BJ (cell line): ENCODE data around the gene LY6G6C. TPM values are rescaled to one million over a fixed set of nuclear protein-coding genes. Genes with fewer than 3 reads are reported as not detected.

ENCODE experiments used
- CTCF ChIA-PET: fragments of 350-600 bp; formaldehyde crosslinking; extraction: SDS; loops from one replicate; lab custom pipeline; 2021; ENCODE audit warnings: antibody characterized with exemption, inconsistent platforms; lab: Yijun Ruan, JAX
- POLR2A ChIA-PET: fragments of 300-600 bp; sonication (Branson Sonifier 250); formaldehyde crosslinking; extraction: SDS; loops from one replicate; lab custom pipeline; 2021; ENCODE audit warnings: antibody characterized with exemption; lab: Charles Lee
- DNase-seq: peaks from one replicate; pipeline ENCODE4 v3.0.0-alpha.2; 2011; ENCODE audit warnings: low read depth
- H3K27me3 ChIP-seq: 2 replicates; pipeline ENCODE4 v1.6.0; 2011; ENCODE audit warnings: low read length; ENCODE audit not compliant: control insufficient read depth, insufficient read depth
- H3K36me3 ChIP-seq: 2 replicates; pipeline ENCODE4 v1.5.1; 2011; ENCODE audit warnings: low read length; ENCODE audit not compliant: control insufficient read depth, insufficient read depth
- H3K4me3 ChIP-seq: 2 replicates; pipeline ENCODE4 v1.5.1; 2011; ENCODE audit warnings: low read depth, mild to moderate bottlenecking, control low read depth, low read length
- polyA plus RNA-seq: library from polyadenylated mRNA; depleted of rRNA; stranded (reverse); fragments of >200 nt; gene quantifications from 2 replicates; pipeline ENCODE4 v1.2.3, GENCODE V29; 2011; rRNA removed
- small RNA-seq: library from RNA; depleted of rRNA; stranded (forward); fragments of <200 nt; gene quantifications from one replicate; pipeline ENCODE3, GENCODE V24; 2012; ENCODE audit warnings: low replicate concordance, low read depth; ENCODE audit not compliant: insufficient read length
- TF ChIP-seq, protein P1 (sequence below): IDR thresholded peaks from 2 replicates; pipeline ENCODE4 v1.5.1; 2011; ENCODE audit warnings: low read depth, mild to moderate bottlenecking, control low read depth, inconsistent platforms, low read length, moderate library complexity; ENCODE audit not compliant: insufficient read depth

LY6G6C gene
- polyA plus RNA-seq, 1 experiment, result not detected

DNA sequence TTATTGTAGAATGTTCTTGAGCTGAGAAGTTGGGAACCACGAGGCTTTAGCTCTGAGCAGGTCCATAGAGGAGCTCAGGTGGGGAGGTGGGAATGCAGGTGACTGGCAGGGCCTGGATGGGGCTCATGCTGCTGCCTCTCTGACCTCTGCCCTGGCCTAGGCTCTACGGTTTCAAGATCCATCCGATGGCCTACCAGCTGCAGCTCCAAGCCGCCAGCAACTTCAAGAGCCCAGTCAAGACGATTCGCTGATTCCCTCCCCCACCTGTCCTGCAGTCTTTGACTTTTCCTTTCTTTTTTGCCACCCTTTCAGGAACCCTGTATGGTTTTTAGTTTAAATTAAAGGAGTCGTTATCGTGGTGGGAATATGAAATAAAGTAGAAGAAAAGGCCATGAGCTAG lies 51.9 kb downstream of the LY6G6C start, which contains the start of gene LY6G5B:
TSS of gene LY6G5B (plus strand) at position 301 of the 400 bp plus-strand sequence. CDS start 975 bp downstream, outside the sequence.
- Histone ChIP-seq H3K4me3 (no peak within 1 kb of the TSS), H3K36me3 (peaks cover 47% of the 10 kb centered on the region), H3K27me3 (no peaks in the 10 kb centered on the region)
- TF ChIP-seq, protein P1, sequence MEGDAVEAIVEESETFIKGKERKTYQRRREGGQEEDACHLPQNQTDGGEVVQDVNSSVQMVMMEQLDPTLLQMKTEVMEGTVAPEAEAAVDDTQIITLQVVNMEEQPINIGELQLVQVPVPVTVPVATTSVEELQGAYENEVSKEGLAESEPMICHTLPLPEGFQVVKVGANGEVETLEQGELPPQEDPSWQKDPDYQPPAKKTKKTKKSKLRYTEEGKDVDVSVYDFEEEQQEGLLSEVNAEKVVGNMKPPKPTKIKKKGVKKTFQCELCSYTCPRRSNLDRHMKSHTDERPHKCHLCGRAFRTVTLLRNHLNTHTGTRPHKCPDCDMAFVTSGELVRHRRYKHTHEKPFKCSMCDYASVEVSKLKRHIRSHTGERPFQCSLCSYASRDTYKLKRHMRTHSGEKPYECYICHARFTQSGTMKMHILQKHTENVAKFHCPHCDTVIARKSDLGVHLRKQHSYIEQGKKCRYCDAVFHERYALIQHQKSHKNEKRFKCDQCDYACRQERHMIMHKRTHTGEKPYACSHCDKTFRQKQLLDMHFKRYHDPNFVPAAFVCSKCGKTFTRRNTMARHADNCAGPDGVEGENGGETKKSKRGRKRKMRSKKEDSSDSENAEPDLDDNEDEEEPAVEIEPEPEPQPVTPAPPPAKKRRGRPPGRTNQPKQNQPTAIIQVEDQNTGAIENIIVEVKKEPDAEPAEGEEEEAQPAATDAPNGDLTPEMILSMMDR, result no peak
- CTCF ChIA-PET, result interaction anchor here (0.9 kb wide), 1 partner anchor 161 kb away, joined by 4 read pairs; no protein-coding TSS in a partner anchor
- no peak for DNase-seq
- POLR2A ChIA-PET, result no interaction called here

Small RNAs within 50 kb of the gene (small RNA-seq; reads per million reads assigned to genes)
- gene LY6G6D (not detected), gene MIR4646 (not detected), gene MSH5-SAPCD1 (not detected), gene RNU6-850P (not detected), gene SAPCD1 (not detected)

Other genes with a start within 250 kb of the LY6G6C start
- 21.9 and 23.4 TPM in 2 replicates for gene MICB, start 223.6 kb downstream of the LY6G6C start, polyA plus RNA-seq
- not detected in 2 replicates for gene MCCD1, start 192.8 kb downstream of the LY6G6C start, polyA plus RNA-seq
- gene DDX39B, start 179.7 kb downstream of the LY6G6C start, polyA plus RNA-seq, result 412 and 584 TPM in 2 replicates
- gene ATP6V1G2, start 175.1 kb downstream of the LY6G6C start, polyA plus RNA-seq, result 2.7 and 3.6 TPM in 2 replicates
- 10.8 and 13.6 TPM in 2 replicates for gene NFKBIL1, start 174.1 kb downstream of the LY6G6C start, polyA plus RNA-seq
- not detected in 2 replicates for gene LTA, start 149.5 kb downstream of the LY6G6C start, polyA plus RNA-seq
- gene TNF, start 146.2 kb downstream of the LY6G6C start, polyA plus RNA-seq, result not detected in 2 replicates
- not detected in 2 replicates for gene LTB, start 139.3 kb downstream of the LY6G6C start, polyA plus RNA-seq
- 0.18 and 0.42 TPM in 2 replicates for gene LST1, start 135.5 kb downstream of the LY6G6C start, polyA plus RNA-seq
- not detected in 2 replicates for gene NCR3, start 128.7 kb downstream of the LY6G6C start, polyA plus RNA-seq
- gene AIF1, start 106.5 kb downstream of the LY6G6C start, polyA plus RNA-seq, result not detected in 2 replicates
- gene PRRC2A, start 101.0 kb downstream of the LY6G6C start, polyA plus RNA-seq, result 23.8 and 47.3 TPM in 2 replicates
- 42.6 and 113 TPM in 2 replicates for gene BAG6, start 69.1 kb downstream of the LY6G6C start, polyA plus RNA-seq
- gene APOM, start 65.9 kb downstream of the LY6G6C start, polyA plus RNA-seq, result 4.2 and 4.8 TPM in 2 replicates
- 9.9 and 13.0 TPM in 2 replicates for gene C6orf47, start 61.0 kb downstream of the LY6G6C start, polyA plus RNA-seq
- gene GPANK1, start 56.7 kb downstream of the LY6G6C start, polyA plus RNA-seq, result 12.6 and 15.0 TPM in 2 replicates
- 83.2 and 94.9 TPM in 2 replicates for gene CSNK2B, start 55.7 kb downstream of the LY6G6C start, polyA plus RNA-seq
- 6.8 and 10.8 TPM in 2 replicates for gene LY6G5B, start 51.8 kb downstream of the LY6G6C start, polyA plus RNA-seq
- 3.1 and 3.6 TPM in 2 replicates for gene LY6G5C, start 40.7 kb downstream of the LY6G6C start, polyA plus RNA-seq
- 44.2 and 53.3 TPM in 2 replicates for gene ABHD16A, start 18.4 kb downstream of the LY6G6C start, polyA plus RNA-seq
- gene LY6G6F, start 14.9 kb downstream of the LY6G6C start, polyA plus RNA-seq, result not detected in 2 replicates
- gene LY6G6D, start 6.4 kb downstream of the LY6G6C start, polyA plus RNA-seq, result not detected in 2 replicates
- not detected in 2 replicates for gene MPIG6B, start 1.6 kb upstream of the LY6G6C start, polyA plus RNA-seq
- 43.2 and 69.5 TPM in 2 replicates for gene DDAH2, start 7.6 kb upstream of the LY6G6C start, polyA plus RNA-seq
- gene CLIC1, start 14.8 kb upstream of the LY6G6C start, polyA plus RNA-seq, result 820 and 866 TPM in 2 replicates
- 9.2 and 10.7 TPM in 2 replicates for gene MSH5, start 18.3 kb upstream of the LY6G6C start, polyA plus RNA-seq
- gene SAPCD1, start 40.9 kb upstream of the LY6G6C start, polyA plus RNA-seq, result 1.2 and 1.9 TPM in 2 replicates
- gene VWA7, start 55.6 kb upstream of the LY6G6C start, polyA plus RNA-seq, result 0.16 and 0.29 TPM in 2 replicates
- gene VARS1, start 74.0 kb upstream of the LY6G6C start, polyA plus RNA-seq, result 10.9 and 33.9 TPM in 2 replicates
- 40.3 and 43.5 TPM in 2 replicates for gene LSM2, start 85.2 kb upstream of the LY6G6C start, polyA plus RNA-seq
- 0.90 and 0.99 TPM in 2 replicates for gene HSPA1L, start 93.5 kb upstream of the LY6G6C start, polyA plus RNA-seq
- gene HSPA1A, start 93.8 kb upstream of the LY6G6C start, polyA plus RNA-seq, result 57.7 and 98.6 TPM in 2 replicates
- 20.9 and 42.8 TPM in 2 replicates for gene HSPA1B, start 106.0 kb upstream of the LY6G6C start, polyA plus RNA-seq
- 32.1 and 48.1 TPM in 2 replicates for gene NEU1, start 141.1 kb upstream of the LY6G6C start, polyA plus RNA-seq
- gene SLC44A4, start 157.3 kb upstream of the LY6G6C start, polyA plus RNA-seq, result 0.07 and 0.12 TPM in 2 replicates
- 19.3 and 32.8 TPM in 2 replicates for gene EHMT2, start 176.0 kb upstream of the LY6G6C start, polyA plus RNA-seq
- 2.0 and 2.6 TPM in 2 replicates for gene ZBTB12, start 180.3 kb upstream of the LY6G6C start, polyA plus RNA-seq
- gene C2, start 206.0 kb upstream of the LY6G6C start, polyA plus RNA-seq, result 0.74 and 1.2 TPM in 2 replicates
- 6.7 and 7.6 TPM in 2 replicates for gene CFB, start 224.3 kb upstream of the LY6G6C start, polyA plus RNA-seq
- gene NELFE, start 237.2 kb upstream of the LY6G6C start, polyA plus RNA-seq, result 69.6 and 70.5 TPM in 2 replicates
- 17.7 and 37.3 TPM in 2 replicates for gene SKIC2, start 237.4 kb upstream of the LY6G6C start, polyA plus RNA-seq